GM19324 (cell line): ENCODE measurements around the gene GLI3.

Source experiments
- ATAC-seq: cut with Tn5 transposase; IDR thresholded peaks from one replicate; pipeline ENCODE4 v1.9.1; 2021; ENCODE audit warnings: mild to moderate bottlenecking, moderate library complexity; ENCODE audit not compliant: unreplicated experiment, low FRiP score

Gene GLI3

GRCh38 chr7:42183547-42183946, 53.5 kb downstream of the GLI3 start:
- ATAC-seq = no peak

DNA sequence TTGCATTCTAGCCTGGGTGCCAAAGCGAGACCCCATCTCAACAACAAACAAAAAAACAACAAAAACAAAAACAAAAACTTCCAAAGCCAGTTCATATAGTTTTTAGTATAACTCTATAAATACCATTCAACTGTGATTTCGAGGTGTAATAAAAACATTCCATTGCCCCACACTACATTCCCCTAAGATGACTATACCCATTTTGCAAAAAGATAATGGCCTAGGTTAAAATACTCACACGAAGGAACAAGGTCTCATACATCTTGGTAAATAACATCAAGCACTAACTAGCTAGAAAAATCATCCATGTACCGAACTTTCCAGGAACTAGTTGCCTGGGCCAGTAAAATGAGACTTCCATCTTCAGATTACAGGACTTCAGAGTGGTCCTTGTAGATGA, 55.4 kb downstream of the GLI3 start:
- ATAC-seq = no peak

GRCh38 chr7:42180806-42181205, 56.2 kb downstream of the GLI3 start:
- no peak for ATAC-seq

- ATAC-seq = no peak
Observed at GRCh38 chr7:42176724-42177101, 60.3 kb downstream of the GLI3 start.

GRCh38 chr7:42175834-42176723, 60.9 kb downstream of the GLI3 start:
- ATAC-seq = no peak

DNA sequence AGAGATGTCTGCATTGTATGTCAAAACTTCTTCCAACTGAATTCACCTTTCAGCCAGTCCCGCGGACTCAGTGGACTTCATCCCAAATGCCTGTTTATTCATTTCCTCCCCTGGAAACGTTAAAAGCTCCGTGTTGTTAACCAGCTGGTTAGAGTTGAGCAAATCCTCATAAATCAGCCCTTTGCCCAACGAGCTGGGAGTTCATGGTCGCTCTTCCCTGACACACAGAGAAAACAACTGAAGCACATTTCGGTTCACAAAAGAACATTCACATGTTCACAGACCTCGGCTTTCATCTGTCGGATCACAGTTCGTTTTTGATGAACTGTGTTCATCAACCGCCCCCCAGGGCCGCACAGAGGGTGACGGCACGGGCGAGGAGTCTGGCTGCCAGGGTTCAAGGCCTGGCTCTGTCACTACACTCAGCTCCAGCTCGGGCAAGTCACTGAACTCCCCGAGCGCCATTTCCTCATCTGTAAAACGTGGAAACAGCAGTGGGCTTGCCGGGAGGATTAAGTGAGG, 62.6 kb downstream of the GLI3 start:
- no peak for ATAC-seq

- no peak for ATAC-seq
Observed at GRCh38 chr7:42170724-42171123, 66.3 kb downstream of the GLI3 start.

DNA sequence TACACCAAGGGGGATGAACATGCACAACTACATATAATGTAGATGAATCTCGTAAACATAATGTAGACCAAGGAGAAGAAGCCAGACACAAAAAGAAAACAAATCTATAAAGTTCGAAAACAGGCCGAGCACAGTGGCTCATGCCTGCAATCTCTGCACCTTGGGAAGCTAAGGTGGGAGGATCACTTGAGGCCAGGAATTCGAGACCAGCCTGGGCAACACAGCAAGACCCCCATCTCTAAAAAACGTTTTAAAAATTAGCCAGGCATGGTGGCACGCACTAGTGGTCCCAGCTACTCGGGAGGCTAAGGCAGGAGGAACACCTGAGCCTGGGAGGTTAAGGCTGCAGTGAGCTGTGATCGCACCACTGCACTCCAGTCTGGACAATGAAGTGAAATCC, 68.5 kb downstream of the GLI3 start:
- ATAC-seq = no peak

GRCh38 chr7:42167631-42168236, 69.3 kb downstream of the GLI3 start:
- ATAC-seq = no peak

DNA sequence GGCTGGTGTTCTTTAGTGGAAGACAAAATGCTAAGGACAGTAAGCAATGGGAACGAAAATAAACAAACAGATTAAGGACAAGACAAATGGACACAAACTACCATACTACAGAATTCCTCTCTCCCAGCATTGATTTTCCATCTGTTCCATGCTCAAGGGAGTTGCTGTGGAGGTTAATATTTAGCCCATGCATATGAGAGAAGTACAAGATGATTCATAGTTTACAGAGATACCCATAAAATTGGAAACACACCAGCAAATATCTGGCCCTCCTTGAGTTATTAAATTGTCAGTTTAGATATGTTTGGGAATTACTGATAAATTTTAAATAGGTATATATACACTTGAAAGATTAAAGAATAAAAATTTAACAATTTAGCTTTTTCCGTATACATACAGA, 69.8 kb downstream of the GLI3 start:
- no peak for ATAC-seq

DNA sequence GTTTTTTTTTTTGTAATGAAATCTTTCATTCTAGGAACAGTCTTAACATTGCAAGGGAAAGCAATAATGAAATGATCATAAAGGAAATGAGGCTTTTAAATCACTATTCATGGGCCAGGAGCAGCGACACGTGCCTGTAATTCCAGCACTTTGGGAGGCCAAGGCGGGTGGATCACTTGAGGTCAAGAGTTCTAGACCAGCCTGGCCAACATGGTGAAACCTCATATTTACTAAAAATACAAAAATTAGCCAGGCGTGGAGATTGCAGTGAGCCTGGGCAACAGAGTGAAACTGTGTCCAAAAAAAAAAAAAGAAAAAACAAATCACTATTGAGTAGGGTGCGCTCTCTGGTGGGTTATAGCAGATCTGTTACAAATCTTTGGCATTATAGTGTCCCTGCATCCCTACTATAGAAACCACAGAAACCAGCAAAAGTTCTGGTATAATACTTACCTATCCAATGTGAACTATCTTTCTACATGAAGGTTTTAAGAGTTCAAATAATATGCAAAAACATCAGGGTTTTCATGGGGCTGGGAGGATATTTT, 72.1 kb downstream of the GLI3 start:
- ATAC-seq = no peak

DNA sequence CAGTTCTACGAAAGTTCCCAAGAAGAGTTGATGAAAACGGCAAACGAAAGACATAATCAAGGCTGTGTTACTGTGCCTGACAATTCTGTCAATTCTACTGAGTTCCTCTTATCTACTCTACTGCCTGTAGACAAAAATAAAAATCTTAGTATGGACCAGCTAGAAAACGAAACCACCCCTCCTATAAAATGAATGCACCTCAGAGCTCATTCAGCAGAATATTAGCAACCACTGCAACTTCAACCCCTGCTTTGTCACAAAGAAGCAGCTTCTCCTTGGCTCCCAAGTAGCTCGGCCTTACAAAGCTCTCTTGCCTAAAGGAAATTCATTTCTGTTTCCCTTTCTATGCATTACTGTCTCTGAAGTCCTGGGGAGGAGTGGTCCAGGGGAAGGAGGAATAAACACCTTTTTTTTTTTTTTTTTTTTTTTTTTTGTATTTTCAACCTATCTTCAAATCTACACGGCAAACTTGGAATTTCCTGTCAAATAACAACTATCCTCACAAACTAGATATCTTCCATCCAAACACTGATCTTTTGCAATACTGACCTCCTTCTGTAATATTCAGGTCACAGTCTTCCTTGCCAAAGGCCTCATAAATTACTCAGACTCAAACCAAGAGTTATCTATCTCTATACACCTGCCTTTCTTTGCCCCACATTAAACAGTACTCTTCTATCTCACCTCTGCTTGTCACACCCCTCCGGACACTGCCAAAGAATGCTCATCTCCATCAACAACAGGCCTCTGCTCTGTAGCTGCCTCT, 74.3 kb downstream of the GLI3 start:
- ATAC-seq = no peak

- ATAC-seq = no peak
Observed at GRCh38 chr7:42161719-42162118, 75.3 kb downstream of the GLI3 start.

GRCh38 chr7:42161110-42161509, 75.9 kb downstream of the GLI3 start:
- no peak for ATAC-seq

GRCh38 chr7:42159130-42159529, 77.9 kb downstream of the GLI3 start:
- ATAC-seq = no peak

GRCh38 chr7:42156967-42157721, 79.9 kb downstream of the GLI3 start:
- ATAC-seq = no peak

DNA sequence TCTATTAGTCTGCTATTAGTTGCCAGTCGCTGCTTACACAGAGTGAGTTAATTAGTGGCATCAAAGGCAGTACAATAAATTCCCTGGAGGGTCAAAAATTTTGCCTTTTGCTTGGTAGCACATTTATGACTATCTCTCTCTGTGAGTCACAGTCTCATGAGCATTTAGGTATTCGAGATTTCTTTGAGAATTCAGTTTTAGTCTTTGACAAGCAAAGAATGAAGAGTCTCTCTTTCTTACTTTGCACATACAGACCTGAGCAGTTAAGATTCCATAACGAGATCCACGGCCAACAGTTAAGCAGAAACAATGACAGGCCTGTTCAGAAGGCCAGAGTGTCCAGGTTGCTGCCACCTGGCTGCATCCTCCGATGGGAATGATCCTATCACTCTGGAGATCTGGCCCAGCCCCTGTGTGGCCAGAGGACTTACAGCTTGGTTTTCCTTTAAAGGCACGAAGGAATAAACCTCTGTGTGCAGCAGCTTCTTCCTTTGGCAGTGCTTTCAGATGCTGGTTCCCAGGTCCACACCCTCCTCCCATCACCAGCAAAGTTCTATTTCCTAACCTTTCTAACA, 80.6 kb downstream of the GLI3 start:
- ATAC-seq = no peak

GRCh38 chr7:42155584-42156290, 81.3 kb downstream of the GLI3 start:
- no peak for ATAC-seq

DNA sequence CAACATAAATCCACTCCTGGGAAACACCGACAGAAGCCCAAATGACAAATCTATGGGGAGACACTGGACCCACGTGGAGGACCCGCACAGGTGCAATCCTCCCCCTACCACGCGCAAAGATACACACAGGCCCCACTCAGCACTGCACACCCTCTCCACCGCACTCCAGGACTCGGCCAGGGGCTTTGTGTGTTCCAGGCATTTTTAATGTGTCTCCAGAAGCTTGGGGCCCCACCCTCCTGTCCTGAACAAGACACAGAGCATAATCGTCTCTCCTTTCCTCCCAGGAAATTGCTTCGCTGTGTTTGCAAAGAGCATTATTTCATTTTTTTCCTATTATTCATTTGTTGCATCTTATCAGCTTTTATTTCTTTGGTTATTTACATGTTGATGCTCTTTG, 82.8 kb downstream of the GLI3 start:
- no peak for ATAC-seq
